Ishikawa (cell line): ENCODE results near the gene PCDH9.

ENCODE experiments used
- TCF12 ChIP-seq: IDR thresholded peaks from 2 replicates; pipeline ENCODE4 v1.6.1; 2012; ENCODE audit warnings: low read depth
- TF ChIP-seq, protein P1 (sequence below): IDR thresholded peaks from 2 replicates; pipeline ENCODE4 v1.6.1; 2012

DNA sequence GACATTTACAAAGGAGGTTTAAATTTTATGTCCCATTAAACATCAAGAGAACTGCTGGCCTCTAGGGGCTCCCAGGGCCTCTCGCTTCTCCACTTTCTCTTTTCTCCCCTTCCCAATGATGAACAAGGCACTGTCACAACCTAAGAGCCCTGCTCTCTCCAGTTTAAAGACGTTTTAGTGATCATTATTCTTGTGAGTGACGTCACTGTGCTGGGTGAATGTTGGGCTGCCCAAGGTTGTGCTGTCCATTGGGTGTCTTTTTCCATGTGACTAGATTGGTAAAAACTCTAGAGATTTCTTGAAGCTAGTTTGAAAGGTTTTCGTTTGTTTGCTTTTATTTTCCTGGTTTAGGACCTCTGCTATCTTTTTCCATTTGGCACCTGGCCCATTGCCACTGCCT, 602.6 kb downstream of the PCDH9 start:
- no peak for TF ChIP-seq TCF12
- TF ChIP-seq, protein P1, sequence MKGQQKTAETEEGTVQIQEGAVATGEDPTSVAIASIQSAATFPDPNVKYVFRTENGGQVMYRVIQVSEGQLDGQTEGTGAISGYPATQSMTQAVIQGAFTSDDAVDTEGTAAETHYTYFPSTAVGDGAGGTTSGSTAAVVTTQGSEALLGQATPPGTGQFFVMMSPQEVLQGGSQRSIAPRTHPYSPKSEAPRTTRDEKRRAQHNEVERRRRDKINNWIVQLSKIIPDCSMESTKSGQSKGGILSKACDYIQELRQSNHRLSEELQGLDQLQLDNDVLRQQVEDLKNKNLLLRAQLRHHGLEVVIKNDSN = no peak
